Glomerular visceral epithelial cell (primary cell): Measurements from ENCODE around the gene ITIH2.
"Not testable (repeated sequence)": the region's sequence is repeated elsewhere in the genome, so short reads cannot be mapped to it uniquely, and the experiment has no call there.

Experiments used
- DNase-seq: peaks from one replicate; pipeline ENCODE4 v3.0.0-alpha.2; 2016; ENCODE audit errors: extremely low spot score

ITIH2 gene, protein sequence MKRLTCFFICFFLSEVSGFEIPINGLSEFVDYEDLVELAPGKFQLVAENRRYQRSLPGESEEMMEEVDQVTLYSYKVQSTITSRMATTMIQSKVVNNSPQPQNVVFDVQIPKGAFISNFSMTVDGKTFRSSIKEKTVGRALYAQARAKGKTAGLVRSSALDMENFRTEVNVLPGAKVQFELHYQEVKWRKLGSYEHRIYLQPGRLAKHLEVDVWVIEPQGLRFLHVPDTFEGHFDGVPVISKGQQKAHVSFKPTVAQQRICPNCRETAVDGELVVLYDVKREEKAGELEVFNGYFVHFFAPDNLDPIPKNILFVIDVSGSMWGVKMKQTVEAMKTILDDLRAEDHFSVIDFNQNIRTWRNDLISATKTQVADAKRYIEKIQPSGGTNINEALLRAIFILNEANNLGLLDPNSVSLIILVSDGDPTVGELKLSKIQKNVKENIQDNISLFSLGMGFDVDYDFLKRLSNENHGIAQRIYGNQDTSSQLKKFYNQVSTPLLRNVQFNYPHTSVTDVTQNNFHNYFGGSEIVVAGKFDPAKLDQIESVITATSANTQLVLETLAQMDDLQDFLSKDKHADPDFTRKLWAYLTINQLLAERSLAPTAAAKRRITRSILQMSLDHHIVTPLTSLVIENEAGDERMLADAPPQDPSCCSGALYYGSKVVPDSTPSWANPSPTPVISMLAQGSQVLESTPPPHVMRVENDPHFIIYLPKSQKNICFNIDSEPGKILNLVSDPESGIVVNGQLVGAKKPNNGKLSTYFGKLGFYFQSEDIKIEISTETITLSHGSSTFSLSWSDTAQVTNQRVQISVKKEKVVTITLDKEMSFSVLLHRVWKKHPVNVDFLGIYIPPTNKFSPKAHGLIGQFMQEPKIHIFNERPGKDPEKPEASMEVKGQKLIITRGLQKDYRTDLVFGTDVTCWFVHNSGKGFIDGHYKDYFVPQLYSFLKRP

DNA sequence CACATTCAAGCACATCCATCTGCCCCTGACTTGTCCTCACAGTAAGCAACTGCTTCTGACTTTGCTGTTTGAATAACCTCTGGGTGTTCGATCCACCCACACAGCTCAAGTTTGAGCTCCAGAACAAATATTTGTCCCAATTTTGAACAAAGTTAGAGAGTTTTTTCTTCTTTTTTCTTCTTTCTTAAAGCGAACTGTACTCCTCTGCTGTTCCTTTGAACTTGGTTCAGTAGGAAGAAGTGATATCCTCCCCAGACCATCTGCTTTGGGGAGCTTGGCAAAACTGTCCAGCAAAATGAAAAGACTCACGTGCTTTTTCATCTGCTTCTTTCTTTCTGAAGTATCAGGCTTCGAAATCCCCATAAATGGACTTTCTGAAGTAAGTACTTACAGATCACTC is at the start of gene ITIH2:
Gene ITIH2, plus strand, starts transcription at position 177 of the 400 bp plus-strand sequence. Its CDS starts 119 bp downstream, at position 296.
- DNase-seq = no peak

DNA sequence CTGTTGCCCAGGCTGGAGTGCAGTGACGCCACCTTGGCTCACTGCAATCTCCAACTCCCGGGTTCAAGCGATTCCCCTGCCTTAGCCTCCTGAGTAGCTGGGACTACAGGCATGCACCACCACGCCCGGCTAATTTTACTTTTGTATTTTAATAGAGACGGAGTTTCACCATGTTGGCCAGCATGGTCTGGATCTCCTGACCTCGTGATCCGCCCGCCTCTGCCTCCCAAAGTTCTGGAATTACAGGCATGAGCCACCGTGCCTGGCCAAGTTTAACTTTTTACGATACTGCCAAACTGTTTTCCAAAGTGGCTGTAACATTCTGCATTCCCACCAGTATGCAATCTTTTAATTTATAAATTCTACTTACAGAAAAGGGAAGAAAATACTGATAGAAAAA is 46.0 kb upstream of the ITIH2 start:
- DNase-seq = not testable (repeated sequence)

DNA sequence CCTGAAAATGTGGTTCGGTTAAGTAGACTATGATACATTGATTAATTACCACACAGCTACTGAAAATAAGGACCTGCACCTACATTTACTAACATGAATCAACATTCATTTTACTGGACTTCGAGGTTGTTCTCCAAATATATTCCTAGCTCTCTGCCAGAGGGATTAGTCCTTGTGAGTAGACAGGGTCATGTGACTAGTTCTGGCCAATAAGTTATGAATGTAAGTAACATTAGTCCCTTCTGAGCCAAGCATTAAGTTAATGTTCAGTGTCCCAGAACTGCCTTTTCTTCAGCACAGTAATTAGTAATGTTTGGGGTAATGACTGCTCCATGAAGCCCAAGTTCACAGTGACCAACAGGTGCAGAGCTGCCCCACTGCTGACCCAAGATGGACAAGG is 45.6 kb upstream of the ITIH2 start:
- DNase-seq = no peak

DNA sequence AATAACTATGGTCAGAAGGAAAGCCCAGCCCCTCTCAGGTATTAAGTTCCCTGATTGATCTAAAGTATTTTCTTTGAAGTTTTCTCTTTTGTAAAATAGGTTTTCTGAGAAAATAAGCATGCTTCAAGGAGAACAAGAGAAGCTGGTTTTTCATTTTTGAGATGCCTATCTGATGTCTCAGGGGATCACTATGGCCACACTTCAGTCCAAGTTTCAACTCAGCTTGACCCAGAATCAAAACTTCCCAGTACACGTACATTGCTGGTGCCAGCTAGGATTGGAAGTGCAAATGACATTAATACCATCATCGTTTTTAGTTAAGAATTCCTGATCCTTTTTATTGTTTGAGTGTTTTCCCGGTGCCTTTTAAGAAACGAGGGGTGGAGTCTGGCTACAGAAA is 43.6 kb upstream of the ITIH2 start:
- no peak for DNase-seq

DNA sequence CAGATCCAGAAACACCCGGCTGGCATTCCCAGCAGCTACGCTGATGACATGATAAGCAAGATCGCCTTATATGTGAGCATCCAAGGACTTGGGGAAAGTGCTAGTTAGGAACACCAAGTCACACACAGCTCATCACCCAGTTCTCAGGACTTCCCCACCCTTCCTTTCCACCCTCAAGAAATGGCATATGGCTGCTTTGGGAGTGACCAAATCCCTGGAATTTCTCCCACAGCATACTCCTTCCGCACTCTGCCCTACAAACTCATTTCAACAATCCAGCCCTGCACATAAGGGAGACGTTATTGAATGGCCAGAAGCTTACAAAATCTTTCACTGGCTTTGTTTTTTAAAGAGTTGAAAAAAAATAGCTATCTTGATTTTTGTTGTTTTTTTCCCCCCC is 40.6 kb upstream of the ITIH2 start:
- no peak for DNase-seq

DNA sequence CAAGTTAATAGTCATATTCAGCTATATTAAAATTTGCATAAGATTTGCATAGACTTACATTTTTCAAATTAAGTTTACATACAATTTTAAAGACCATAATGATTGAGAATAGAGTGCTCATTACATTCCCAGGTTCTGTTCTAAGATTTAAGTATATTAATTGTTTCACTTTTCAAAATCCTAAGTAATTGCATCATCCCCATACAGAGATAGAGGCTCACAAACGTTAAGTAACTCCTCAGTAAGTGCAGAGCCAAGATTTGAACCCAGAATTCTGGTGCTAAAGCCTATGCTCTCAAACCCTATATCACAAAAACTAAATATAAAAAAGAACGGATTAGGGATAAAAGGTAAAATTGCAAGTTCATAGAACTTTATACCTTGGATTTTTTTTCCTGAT is 38.4 kb upstream of the ITIH2 start:
- DNase-seq = no peak

DNA sequence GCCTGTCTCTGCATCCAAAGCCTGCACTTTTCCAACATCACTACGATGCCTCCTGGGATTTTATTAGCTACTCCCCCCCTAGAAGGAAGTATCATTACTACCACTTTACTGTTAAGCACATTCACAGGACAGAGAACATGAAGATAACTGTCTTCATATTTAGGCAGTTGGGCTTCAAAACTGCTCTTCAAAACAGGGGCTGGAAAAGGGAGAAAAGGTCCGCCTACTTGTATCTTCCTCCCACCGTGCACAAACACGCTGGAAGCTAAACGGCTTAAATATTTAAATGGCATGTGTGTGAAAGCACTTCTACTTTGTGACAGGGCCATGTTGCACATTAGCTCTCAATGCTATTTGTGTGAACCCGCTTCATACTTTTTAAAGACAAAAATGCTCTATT is 37.3 kb upstream of the ITIH2 start:
- no peak for DNase-seq

DNA sequence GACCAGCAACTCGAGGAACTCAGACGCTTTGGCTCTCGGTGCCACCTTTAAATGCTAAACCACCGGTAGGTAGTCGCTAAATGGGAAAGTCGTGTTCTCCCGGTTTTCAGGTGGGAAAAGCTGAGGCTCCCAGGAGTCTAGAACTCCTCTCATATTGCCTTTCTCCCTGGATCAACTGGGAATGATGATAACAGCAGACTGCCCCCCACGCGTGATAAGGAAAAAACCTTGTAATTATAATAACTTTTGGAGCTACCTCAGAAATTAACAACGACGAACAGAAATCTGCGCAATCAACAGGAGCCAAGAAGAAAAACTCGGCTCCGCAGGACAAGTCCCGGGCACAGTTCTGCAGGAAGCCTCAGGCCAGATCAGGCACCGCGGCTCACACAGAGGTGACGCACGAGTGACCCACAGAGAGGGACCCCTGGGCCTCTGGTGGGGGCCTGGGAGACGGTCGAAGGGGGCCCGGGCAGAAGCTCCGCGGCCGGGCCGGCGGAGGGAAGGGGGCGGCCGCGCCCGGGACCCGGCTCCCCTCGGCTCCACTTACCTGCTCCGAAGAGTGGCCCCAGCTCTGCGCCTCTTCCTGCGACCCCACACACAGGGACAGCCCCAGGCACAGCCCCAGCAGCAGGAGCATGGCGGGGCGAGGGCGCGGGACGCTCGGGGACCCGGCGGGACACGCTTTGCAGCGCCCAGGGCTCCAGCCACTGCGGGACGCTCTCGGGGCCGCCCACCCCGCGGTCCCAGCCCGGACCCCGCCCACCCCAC is 36.7 kb upstream of the ITIH2 start, which contains the start of gene ITIH5:
Gene ITIH5, minus strand, starts transcription at position 714 of the 771 bp plus-strand sequence. Its CDS starts 74 bp downstream, at position 640.
- DNase-seq = no peak

DNA sequence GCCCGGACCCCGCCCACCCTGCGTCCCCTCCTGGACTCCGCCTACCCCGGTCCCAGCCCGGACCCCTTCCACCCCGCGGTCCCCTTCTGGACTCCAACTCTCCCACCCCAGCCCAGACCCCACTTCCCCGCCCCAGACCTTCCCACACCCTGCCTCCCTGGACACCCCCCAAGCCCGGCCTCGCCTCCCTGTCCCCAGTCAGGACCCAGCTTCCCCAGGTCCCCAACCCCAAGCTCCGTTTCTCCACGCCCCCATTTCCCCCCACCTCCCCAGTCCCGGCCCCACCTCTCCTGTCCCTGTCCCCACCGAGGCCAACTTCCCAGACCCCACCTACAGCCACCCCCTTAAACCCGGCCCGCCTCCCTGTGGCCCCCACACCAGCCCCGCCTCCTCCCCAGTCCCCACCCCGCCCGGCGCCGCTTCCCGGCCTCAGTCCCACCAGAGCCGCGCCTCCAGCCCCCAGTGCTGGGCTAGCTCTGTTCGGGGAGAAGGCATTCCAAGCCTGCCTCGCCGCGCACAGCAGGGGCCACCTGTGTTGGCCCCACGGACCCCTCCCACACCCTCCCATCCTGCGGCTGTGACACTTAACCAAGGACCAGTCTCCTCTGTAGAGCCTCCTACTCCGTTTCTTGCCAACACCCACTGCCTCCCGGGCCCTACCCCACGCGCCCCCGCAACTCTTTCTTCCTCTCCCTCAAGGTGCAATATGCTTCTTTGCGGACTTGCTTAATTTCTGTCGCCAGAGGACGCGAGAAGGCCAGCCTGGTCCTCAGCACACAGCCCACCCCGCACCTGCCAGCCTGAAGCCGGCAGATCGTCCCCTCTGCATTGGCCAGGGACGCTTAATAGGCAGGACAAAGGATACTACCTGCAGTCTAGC is 35.6 kb upstream of the ITIH2 start:
- no peak for DNase-seq

DNA sequence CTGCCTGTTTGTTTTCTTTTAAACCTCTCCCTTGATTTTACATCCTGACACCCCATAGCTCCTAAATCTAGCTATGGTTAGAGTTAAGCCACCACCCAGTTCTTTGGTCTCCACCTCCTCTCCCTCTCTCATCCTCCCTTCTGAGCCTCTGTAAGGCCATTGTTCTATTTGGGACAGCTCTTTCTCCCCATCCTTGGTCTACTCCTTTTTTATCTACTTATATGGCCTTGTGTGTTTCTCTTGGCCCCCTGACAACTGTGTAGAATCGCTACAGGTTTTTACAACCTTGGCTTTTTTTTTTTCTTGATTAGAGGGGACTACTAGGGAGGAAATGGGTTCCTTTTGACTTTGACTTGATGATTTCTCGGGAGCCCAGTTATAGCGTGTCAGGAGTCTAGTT is 33.0 kb upstream of the ITIH2 start:
- no peak for DNase-seq

DNA sequence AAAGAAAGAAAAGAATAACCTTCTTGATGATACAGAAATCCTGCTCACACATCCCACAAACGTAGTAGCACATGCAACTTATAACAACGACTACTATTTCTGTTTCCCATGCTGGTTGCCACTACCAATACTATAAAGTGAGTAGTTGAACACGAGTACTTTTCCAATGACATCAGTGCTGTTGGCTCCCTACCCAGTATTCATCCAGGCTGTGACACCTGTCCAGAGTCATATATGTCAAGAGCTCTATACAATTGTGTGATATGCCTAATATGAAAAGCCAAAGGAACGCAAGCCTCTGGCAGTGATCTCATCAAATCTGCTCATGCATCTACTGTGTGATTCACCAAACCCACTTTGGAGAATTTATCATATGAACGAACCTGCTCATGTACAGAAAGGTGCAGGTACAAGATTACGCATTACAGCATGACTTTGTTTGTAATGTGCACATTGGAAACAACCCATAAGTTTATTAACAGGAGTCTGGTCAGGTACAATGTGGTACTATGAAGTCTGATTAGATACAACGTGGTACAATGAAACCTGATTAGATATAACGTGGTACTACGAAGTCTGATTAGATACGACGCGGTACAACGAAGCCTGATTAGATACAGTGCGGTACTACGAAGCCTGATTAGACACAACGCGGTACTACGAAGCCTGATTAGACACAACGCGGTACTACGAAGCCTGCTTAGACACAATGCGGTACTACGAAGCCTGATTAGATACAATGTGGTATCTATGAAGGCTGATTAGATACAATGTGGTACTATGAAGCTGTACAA is 30.6 kb upstream of the ITIH2 start:
- DNase-seq = no peak

DNA sequence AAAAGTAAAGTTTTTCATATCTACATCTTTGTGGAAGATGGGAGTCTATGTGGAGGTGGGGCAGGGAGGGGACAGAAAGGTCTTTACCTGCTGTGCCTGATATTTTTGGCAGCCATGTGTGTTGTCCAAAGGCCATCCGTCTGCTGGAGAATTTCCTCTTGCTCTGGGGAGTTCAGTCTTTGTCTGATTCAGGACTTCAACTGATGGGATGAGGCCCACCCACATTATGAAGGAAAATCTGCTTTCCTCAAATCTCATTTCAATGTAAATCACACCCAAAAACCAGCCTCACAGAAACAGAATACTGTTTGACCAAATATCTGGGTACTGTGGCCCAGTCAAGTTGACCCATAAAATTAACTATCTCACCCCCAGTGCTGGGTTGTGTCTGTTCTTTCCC is 23.9 kb upstream of the ITIH2 start:
- DNase-seq = no peak

DNA sequence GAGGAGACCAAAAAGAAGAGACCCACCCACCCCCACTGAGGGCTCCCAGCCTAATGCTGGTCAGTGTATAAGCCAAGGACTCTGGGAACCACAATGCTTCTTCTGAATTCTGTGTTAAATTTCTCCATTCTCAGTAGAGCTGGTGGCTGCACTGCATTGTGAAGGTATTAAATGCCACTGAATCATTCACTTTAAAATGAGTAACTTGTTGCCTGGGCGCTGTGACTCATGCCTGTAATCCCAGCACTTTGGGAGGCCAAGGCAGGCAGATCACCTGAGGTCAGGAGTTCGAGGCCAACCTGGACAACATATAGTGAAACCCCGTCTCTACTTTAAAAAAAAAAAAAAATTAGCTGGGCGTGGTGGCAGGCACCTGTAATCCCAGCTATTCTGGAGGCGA is 23.0 kb upstream of the ITIH2 start:
- not testable (repeated sequence) for DNase-seq

DNA sequence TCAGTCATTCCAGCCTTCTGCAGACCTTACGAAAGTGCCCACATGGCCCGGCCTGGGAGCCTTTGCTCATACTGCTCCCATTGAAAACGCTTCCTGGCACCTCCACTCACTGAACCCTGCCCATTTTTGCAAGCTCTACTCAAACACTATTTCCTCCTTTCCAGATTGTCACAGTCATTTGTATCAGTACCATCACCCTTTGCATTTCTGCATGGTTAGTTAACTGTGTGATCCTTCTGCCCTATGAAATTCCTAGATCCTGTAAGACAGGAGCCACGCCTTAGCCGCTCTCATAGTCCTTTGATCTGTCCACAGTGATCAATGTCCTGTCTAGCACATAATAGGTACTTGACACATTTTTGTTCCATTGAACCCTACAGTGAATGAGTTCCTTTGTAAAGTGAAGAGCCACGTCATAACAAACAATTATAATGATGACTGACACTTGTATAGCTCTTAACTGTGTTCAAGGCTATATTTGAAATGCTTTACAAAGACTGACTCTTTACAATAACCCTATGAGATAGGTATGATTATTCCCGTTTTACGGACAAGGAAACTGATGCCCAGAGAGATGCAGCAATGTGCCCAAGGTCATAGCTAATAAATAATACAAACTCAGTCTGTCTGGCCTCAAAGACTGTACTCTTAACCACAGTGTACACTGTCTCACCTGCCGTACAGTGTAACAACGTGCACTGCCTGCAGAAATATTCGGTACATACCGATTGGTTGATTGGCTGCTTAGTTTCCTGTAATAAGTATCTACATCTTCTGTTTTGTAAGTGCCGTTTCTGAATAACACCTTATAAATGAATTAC is 16.6 kb upstream of the ITIH2 start:
- DNase-seq = no peak

DNA sequence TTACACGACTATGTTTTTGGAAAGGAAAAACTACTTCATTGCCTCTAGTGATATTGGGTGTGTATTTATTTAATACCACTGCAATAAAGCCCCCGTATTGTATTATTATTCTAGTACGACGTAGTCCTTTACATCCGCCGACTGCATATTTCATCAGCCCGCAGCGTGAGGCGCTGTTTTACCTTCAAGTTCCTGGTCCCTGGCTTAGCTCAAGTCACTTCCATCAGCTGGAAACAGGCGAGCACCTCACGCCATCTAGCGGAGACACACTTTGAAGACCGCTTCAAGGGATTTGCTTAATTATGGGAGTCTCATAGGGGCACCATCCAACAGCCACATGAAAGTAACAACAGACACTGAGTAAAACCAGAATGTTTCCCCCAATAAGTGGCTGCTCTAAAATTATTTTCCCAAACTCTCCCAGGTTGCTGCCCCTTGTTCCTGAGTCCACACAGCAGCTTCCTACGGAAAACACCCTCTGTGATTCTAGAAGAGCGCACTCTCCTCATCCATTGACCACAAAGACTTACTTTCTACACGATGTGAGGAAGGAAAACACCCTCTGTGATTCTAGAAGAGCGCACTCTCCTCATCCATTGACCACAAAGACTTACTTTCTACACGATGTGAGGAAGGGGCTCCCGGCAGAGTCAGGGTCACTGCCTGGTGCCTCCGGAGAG is 15.7 kb upstream of the ITIH2 start:
- peak; percentile 69 for DNase-seq

DNA sequence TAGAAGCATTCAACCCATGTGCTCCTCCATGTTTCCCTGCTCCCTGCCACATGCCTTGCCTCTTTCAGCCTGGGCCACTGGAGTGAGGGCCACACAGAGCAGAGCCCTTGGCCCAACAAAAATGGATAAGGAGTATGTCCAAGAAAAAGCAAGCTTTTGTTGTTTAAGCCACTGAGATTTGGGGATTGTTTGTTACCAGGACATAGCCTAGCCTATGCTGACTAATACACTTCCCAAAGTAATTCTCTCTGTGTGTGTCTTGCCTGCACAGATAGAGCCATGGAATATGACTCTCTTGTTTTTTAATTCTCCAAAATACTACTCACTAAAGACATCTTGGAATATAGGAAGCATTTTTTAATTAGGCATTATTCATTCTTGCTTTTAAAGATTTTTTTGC is 13.5 kb upstream of the ITIH2 start:
- no peak for DNase-seq

DNA sequence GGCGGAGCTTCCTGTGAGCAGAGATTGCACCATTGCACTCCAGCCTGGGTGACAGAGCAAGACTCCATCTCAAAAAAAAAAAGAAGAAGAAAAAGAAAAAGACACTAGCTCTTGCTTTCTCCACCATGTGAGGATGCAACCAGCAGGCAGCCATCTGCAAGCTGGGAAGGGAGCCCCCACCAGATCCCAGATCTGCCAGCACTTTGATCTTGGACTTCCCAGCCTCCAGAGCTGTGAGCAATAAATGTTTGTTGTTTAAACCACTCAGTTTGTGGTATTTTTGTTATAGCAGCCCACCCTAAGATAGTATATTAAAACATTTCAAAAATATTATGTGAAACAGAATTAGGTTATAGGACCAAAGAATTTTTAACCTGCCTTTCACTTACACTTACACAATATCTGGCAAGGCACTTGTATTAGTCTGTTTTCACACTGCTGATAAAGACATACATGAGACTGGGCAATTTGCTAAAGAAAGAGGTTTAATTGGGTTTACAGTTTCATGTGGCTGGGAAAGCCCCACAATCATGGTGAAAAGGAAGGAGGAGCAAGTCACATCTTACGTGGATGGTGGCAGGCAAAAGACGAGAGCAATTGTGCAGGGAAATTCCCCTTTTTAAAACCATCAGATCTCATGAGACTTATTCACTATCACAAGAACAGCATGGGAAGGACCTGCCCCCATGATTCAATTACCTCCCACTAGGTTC is 12.1 kb upstream of the ITIH2 start:
- not testable (repeated sequence) for DNase-seq

DNA sequence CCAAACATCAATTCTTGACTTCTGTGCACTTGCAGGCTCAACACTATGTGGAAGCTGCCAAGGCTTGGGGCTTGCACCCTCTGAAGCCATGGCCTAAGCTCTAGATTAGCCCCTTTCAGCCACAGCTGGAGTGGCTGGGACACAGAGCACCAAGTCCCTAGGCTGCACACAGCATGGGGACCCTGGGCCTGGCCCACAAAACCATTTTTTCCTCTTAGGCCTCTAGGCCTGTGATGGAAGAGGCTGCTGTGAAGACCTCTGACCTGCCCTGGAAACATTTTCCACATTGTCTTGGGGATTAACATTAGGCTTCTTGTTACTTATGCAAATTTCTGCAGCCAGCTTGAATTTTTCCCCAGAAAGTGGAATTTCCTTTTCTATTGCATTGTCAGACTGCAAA is 10.7 kb upstream of the ITIH2 start:
- not testable (repeated sequence) for DNase-seq
